Mesendoderm (in vitro differentiated cells): Measurements from ENCODE around the gene RBM10.

Source experiments
- DNase-seq: peaks from one replicate; pipeline ENCODE4 v3.0.0; 2013
- H2AK5ac ChIP-seq: 2 replicates; pipeline ENCODE4 v1.6.1; 2013; ENCODE audit warnings: low read length, inconsistent platforms
- H2BK120ac ChIP-seq: 2 replicates; pipeline ENCODE4 v1.6.1; 2013; ENCODE audit warnings: low read depth, mild to moderate bottlenecking, low read length, moderate library complexity, mixed read lengths
- H2BK15ac ChIP-seq: replicated peaks from 2 replicates; pipeline ENCODE4 v1.6.1; 2013; ENCODE audit warnings: low read depth, mild to moderate bottlenecking, moderate library complexity
- H2BK5ac ChIP-seq: 2 replicates; pipeline ENCODE4 v1.6.1; 2013; ENCODE audit warnings: low read length, inconsistent platforms
- H3K18ac ChIP-seq: 2 replicates; pipeline ENCODE4 v1.6.1; 2013; ENCODE audit warnings: mild to moderate bottlenecking, low read length, mixed read lengths
- H3K23ac ChIP-seq: one replicate; pipeline ENCODE4 v1.6.1; 2013; ENCODE audit warnings: low read length
- H3K27ac ChIP-seq: 2 replicates; pipeline ENCODE4 v1.5.1; 2013; ENCODE audit warnings: low read depth, mild to moderate bottlenecking, inconsistent platforms, low read length, moderate library complexity
- H3K27me3 ChIP-seq: 2 replicates; pipeline ENCODE4 v1.6.1; 2013; ENCODE audit warnings: low read length, control low read depth, mild to moderate bottlenecking, inconsistent platforms; ENCODE audit not compliant: insufficient read depth, poor library complexity
- H3K36me3 ChIP-seq: 2 replicates; pipeline ENCODE4 v1.6.1; 2013; ENCODE audit warnings: low read length, inconsistent platforms; ENCODE audit not compliant: control insufficient read depth, insufficient read depth
- H3K4ac ChIP-seq: one replicate; pipeline ENCODE4 v1.6.1; 2013; ENCODE audit warnings: low read depth, mild to moderate bottlenecking, low read length, moderate library complexity
- H3K4me1 ChIP-seq: 2 replicates; pipeline ENCODE4 v1.6.1; 2013; ENCODE audit warnings: low read depth, low read length, inconsistent platforms; ENCODE audit not compliant: control insufficient read depth
- H3K4me2 ChIP-seq: 2 replicates; pipeline ENCODE4 v1.6.1; 2013; ENCODE audit warnings: low read length
- H3K4me3 ChIP-seq: 2 replicates; pipeline ENCODE4 v1.5.1; 2013; ENCODE audit warnings: mild to moderate bottlenecking, low read length
- H3K56ac ChIP-seq: one replicate; pipeline ENCODE4 v1.6.1; 2013; ENCODE audit warnings: low read length
- H3K79me1 ChIP-seq: 2 replicates; pipeline ENCODE4 v1.6.1; 2013; ENCODE audit warnings: low read length, inconsistent platforms
- H3K79me2 ChIP-seq: 2 replicates; pipeline ENCODE4 v1.6.1; 2013; ENCODE audit warnings: mild to moderate bottlenecking, low read length; ENCODE audit not compliant: control insufficient read depth, insufficient read depth
- H3K9ac ChIP-seq: 2 replicates; pipeline ENCODE4 v1.6.1; 2013; ENCODE audit warnings: low read length, inconsistent platforms
- H4K5ac ChIP-seq: one replicate; pipeline ENCODE4 v1.6.1; 2013; ENCODE audit warnings: low read length
- H4K8ac ChIP-seq: one replicate; pipeline ENCODE4 v1.6.1; 2013; ENCODE audit warnings: low read depth, mild to moderate bottlenecking, control low read depth, low read length, moderate library complexity
- WGBS: extraction: QIAGEN DNeasy Blood & Tissue Kit; methylation state at CpG from one replicate; pipeline ENCODE4 v1.1.7; 2013; ENCODE audit warnings: low lambda C conversion rate, missing lambda C conversion rate; ENCODE audit not compliant: insufficient coverage; ENCODE audit errors: extremely low coverage; 5-methylcytosine and 5-hydroxymethylcytosine counted together

Gene RBM10

GRCh38 chrX:47226071-47226470 lies 81.0 kb downstream of the RBM10 start:
- Histone ChIP-seq H3K56ac (no peak overlapping the region), H3K4ac (no peak overlapping the region), H3K27me3 (no peaks in the 10 kb centered on the region), H3K9ac (no peak overlapping the region), H2AK5ac (no peak overlapping the region), H3K4me1 (no peaks in the 10 kb centered on the region), H3K79me2 (peaks cover 9% of the 10 kb centered on the region), H3K79me1 (no peaks in the 10 kb centered on the region), H3K36me3 (peaks cover 2% of the 10 kb centered on the region), H3K4me3 (no peak overlapping the region), H3K4me2 (no peak overlapping the region), H3K18ac (no peak overlapping the region), H4K5ac (no peak overlapping the region), H2BK5ac (no peak overlapping the region), H2BK15ac (no peak overlapping the region), H4K8ac (no peak overlapping the region), H3K23ac (no peak overlapping the region), H2BK120ac (no peak overlapping the region), H3K27ac (no peak overlapping the region)
- DNase-seq, result no peak
- no CpG with 5 or more reads among the region's 6 CpGs for WGBS

DNA sequence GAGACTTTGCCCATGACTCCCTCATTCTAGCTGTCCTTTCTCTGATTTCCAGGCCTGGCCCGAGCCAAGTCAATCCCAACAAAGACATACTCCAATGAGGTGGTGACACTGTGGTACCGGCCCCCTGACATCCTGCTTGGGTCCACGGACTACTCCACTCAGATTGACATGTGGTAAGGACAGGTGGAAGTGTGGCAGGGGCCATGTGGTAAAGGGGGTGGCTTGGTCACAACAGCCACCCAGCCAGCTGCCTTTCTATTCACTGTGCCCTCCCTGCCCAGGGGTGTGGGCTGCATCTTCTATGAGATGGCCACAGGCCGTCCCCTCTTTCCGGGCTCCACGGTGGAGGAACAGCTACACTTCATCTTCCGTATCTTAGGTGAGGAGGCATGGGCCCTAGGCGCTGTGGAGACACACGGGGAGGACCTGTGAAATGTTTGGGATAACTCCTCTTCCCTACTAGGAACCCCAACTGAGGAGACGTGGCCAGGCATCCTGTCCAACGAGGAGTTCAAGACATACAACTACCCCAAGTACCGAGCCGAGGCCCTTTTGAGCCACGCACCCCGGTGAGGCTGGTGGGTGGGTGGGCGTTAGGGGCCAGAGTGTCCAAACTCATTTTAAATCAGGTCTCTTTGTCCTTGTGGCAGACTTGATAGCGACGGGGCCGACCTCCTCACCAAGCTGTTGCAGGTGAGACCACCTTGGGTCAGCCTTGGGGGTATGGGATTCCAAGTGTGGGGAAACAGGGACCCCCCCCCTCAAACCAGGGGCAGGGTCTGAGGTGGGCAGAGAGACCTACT lies 81.7 kb downstream of the RBM10 start:
- Histone ChIP-seq H2AK5ac (no peak overlapping the region), H3K36me3 (peaks cover 2% of the 10 kb centered on the region), H3K9ac (no peak overlapping the region), H3K56ac (no peak overlapping the region), H3K4me3 (no peak overlapping the region), H2BK120ac (no peak overlapping the region), H4K8ac (no peak overlapping the region), H4K5ac (no peak overlapping the region), H3K4ac (no peak overlapping the region), H3K27ac (no peak overlapping the region), H3K4me1 (no peaks in the 10 kb centered on the region), H3K79me2 (peaks cover 3% of the 10 kb centered on the region), H3K18ac (no peak overlapping the region), H3K23ac (no peak overlapping the region), H3K79me1 (no peaks in the 10 kb centered on the region), H2BK15ac (no peak overlapping the region), H3K4me2 (no peak overlapping the region), H2BK5ac (no peak overlapping the region), H3K27me3 (no peaks in the 10 kb centered on the region)
- no peak for DNase-seq
- WGBS, result no CpG with 5 or more reads among the region's 19 CpGs

DNA sequence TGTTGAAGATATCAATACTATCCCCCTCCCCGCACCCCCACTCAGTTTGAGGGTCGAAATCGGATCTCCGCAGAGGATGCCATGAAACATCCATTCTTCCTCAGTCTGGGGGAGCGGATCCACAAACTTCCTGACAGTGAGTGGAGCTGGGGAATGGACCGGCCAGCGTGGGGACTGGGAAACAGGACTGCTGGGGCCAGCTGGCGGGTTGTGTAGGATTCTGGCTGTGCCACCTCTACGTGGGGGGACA lies 82.2 kb downstream of the RBM10 start:
- Histone ChIP-seq H4K8ac (no peak overlapping the region), H2BK15ac (no peak overlapping the region), H3K18ac (no peak overlapping the region), H3K4me2 (no peak overlapping the region), H3K4ac (no peak overlapping the region), H2BK120ac (no peak overlapping the region), H3K23ac (no peak overlapping the region), H2BK5ac (no peak overlapping the region), H3K79me1 (no peaks in the 10 kb centered on the region), H3K56ac (no peak overlapping the region), H3K27me3 (no peaks in the 10 kb centered on the region), H3K4me3 (no peak overlapping the region), H3K36me3 (peaks cover 2% of the 10 kb centered on the region), H3K79me2 (no peaks in the 10 kb centered on the region), H3K9ac (no peak overlapping the region), H3K4me1 (no peaks in the 10 kb centered on the region), H3K27ac (no peak overlapping the region), H4K5ac (no peak overlapping the region), H2AK5ac (no peak overlapping the region)
- WGBS, result no CpG with 5 or more reads among the region's 9 CpGs
- DNase-seq, result no peak

GRCh38 chrX:47228550-47229270 lies 83.7 kb downstream of the RBM10 start:
- Histone ChIP-seq H3K4ac (no peak overlapping the region), H3K23ac (no peak overlapping the region), H3K9ac (no peak overlapping the region), H3K18ac (no peak overlapping the region), H3K27ac (no peak overlapping the region), H3K27me3 (no peaks in the 10 kb centered on the region), H3K4me2 (no peak overlapping the region), H3K4me3 (no peak overlapping the region), H4K5ac (no peak overlapping the region), H4K8ac (no peak overlapping the region), H3K79me2 (no peaks in the 10 kb centered on the region), H3K36me3 (peaks cover 2% of the 10 kb centered on the region), H3K4me1 (no peaks in the 10 kb centered on the region), H2AK5ac (no peak overlapping the region), H2BK120ac (no peak overlapping the region), H3K79me1 (no peaks in the 10 kb centered on the region), H2BK5ac (no peak overlapping the region), H2BK15ac (no peak overlapping the region), H3K56ac (no peak overlapping the region)
- DNase-seq, result no peak
- WGBS, result no CpG with 5 or more reads among the region's 12 CpGs

DNA sequence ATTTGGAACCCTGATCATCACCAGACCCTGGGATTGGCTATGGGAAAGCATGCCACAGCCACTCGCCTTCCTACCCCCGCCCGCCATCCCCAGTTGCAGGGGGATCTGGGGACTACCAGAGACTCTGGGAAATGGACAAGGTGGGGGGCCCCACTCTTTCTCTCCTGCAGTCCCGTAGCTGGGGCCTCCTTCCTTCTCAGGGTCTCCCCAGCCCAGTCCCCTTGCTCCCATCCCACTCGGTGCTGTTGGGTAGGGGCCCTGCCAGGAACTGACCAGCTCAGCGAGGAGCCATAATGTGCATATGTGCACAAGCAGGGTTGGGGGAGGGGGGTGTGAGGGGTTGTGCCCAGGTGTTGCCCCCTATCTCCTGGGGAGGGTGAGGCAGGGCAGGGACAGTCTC lies 84.4 kb downstream of the RBM10 start:
- Histone ChIP-seq H4K8ac (no peak overlapping the region), H2BK5ac (no peak overlapping the region), H3K23ac (no peak overlapping the region), H3K4me3 (no peak overlapping the region), H3K79me1 (no peaks in the 10 kb centered on the region), H3K36me3 (peaks cover 2% of the 10 kb centered on the region), H3K4ac (no peak overlapping the region), H3K9ac (no peak overlapping the region), H3K56ac (no peak overlapping the region), H4K5ac (no peak overlapping the region), H3K4me1 (no peaks in the 10 kb centered on the region), H3K27me3 (no peaks in the 10 kb centered on the region), H3K4me2 (no peak overlapping the region), H2BK15ac (no peak overlapping the region), H2AK5ac (no peak overlapping the region), H3K79me2 (no peaks in the 10 kb centered on the region), H3K18ac (no peak overlapping the region), H2BK120ac (no peak overlapping the region), H3K27ac (no peak overlapping the region)
- DNase-seq, result no peak
- WGBS, result no CpG with 5 or more reads among the region's 6 CpGs
